Tibial nerve (tissue), 3 donors: ENCODE results near the gene GABPA.

Experiments
- CTCF ChIP-seq, 5 experiments: fragments of 200-600 bp in 3 of 5; fragments of 450-650 bp in 2 of 5; sonication (generic) in 3 of 5; IDR thresholded peaks; one replicate each; pipeline ENCODE4 v1.5.1; 2016 to 2019; ENCODE audit warnings: antibody characterized with exemption in 5 of 5, mild to moderate bottlenecking in 3 of 5, moderate library complexity in 2 of 5
- POLR2A ChIP-seq, 2 donors: fragments of 450-650 bp; IDR thresholded peaks; one replicate each; pipeline ENCODE4 v1.6.1; 2017; ENCODE audit warnings: antibody characterized with exemption in 2 of 2, mild to moderate bottlenecking in 2 of 2, moderate library complexity in 2 of 2

GRCh38 chr21:25733859-25734653 is 716 bp upstream of the GABPA start:
- TF ChIP-seq POLR2A (IDR thresholded peaks at IDR 0.05) (no peak), CTCF (IDR thresholded peaks at IDR 0.05) (no peak)
